Vagina (tissue), 2 donors: ENCODE measurements around the gene ASTN2. TPM values are rescaled to one million over a fixed set of nuclear protein-coding genes. Genes with fewer than 3 reads are reported as not detected.

Experiments
- DNase-seq, 2 donors: peaks; one replicate each; pipeline ENCODE4 v3.0.0-alpha.2; 2017; ENCODE audit errors: extremely low spot score in 2 of 2
- H3K27ac ChIP-seq: fragments of 200-600 bp; sonication (generic); one replicate; pipeline ENCODE4 v1.5.1; 2019
- H3K27me3 ChIP-seq: fragments of 200-600 bp; sonication (generic); one replicate; pipeline ENCODE4 v1.5.1; 2019
- H3K36me3 ChIP-seq, 2 donors: fragments of 200-600 bp; sonication (generic); one replicate each; pipeline ENCODE4 v1.5.1; 2017 to 2019
- H3K4me1 ChIP-seq: fragments of 200-600 bp; sonication (generic); one replicate; pipeline ENCODE4 v1.5.1; 2019
- H3K4me3 ChIP-seq, 2 donors: fragments of 200-600 bp; sonication (generic); 1 replicate in 1 of 2; 2 replicates in 1 of 2; pipeline ENCODE4 v1.5.1; 2016 to 2019
- H3K9me3 ChIP-seq: fragments of 200-600 bp; sonication (generic); one replicate; pipeline ENCODE4 v1.5.1; 2019
- POLR2A ChIP-seq, 2 donors: fragments of 450-650 bp; IDR thresholded peaks; one replicate each; pipeline ENCODE4 v1.6.1; 2017; ENCODE audit warnings: antibody characterized with exemption in 2 of 2, mild to moderate bottlenecking in 2 of 2, moderate library complexity in 2 of 2
- POLR2AphosphoS5 ChIP-seq, 2 donors: sonication (generic); formaldehyde crosslinking; IDR thresholded peaks; one replicate each; pipeline ENCODE4 v1.9.0; 2017; ENCODE audit warnings: antibody characterized with exemption in 2 of 2, mild to moderate bottlenecking in 2 of 2, low read depth in 1 of 2; ENCODE audit not compliant: insufficient read depth in 1 of 2
- intact Hi-C: fragments of 100-400 bp; cut with DNase I; formaldehyde crosslinking; loops from one replicate; pipeline ENCODE4 v1.15.1; 2023
- total RNA-seq: library from RNA; depleted of rRNA; stranded (reverse); fragments of >200 nt; gene quantifications from one replicate; pipeline ENCODE4 v1.2.3, GENCODE V29; 2016
- TF ChIP-seq, protein P1 (sequence below), 3 experiments: fragments of 450-650 bp in 2 of 3; fragments of 200-600 bp in 1 of 3; sonication (generic) in 1 of 3; IDR thresholded peaks; one replicate each; pipeline ENCODE4 v1.5.1; 2017 to 2019; ENCODE audit warnings: antibody characterized with exemption in 3 of 3, mild to moderate bottlenecking in 2 of 3, moderate library complexity in 2 of 3

ASTN2 gene
- total RNA-seq, 1 donor from 2014 or later: 4.4 TPM

DNA sequence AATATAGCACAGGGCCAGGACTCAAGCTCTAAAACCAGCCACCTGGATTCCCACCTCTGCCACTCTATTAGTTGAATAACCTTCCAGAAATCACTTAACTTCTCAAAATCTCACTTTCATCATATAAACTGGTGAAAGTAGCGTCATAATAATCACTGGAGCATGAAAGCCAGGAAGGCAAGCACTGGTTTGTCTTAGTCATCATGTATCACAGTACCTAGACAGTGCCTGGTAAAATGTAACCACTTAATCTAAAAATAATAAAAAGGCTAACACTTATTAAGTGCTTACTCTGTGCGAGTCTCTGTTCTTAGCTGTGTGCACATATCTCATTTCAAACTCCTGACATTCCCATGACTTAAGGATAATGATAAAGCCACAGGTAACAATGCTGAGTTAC lies 109.4 kb downstream of the ASTN2 start:
- TF ChIP-seq, protein P1, sequence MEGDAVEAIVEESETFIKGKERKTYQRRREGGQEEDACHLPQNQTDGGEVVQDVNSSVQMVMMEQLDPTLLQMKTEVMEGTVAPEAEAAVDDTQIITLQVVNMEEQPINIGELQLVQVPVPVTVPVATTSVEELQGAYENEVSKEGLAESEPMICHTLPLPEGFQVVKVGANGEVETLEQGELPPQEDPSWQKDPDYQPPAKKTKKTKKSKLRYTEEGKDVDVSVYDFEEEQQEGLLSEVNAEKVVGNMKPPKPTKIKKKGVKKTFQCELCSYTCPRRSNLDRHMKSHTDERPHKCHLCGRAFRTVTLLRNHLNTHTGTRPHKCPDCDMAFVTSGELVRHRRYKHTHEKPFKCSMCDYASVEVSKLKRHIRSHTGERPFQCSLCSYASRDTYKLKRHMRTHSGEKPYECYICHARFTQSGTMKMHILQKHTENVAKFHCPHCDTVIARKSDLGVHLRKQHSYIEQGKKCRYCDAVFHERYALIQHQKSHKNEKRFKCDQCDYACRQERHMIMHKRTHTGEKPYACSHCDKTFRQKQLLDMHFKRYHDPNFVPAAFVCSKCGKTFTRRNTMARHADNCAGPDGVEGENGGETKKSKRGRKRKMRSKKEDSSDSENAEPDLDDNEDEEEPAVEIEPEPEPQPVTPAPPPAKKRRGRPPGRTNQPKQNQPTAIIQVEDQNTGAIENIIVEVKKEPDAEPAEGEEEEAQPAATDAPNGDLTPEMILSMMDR (IDR thresholded peaks at IDR 0.05): no peak
- TF ChIP-seq POLR2A (IDR thresholded peaks at IDR 0.05) (no peak), POLR2AphosphoS5 (IDR thresholded peaks at IDR 0.05; ENCODE audit: insufficient read depth in 1 of 2, low read depth in 1 of 2) (no peak)
- intact Hi-C loops: no loop called here
- H3K4me1 ChIP-seq: no peaks in the 10 kb centered on the region
- no peak for DNase-seq
- H3K9me3 ChIP-seq: no peaks in the 10 kb centered on the region
- no peaks in the 10 kb centered on the region for H3K36me3 ChIP-seq
- H3K27ac ChIP-seq: no peak overlapping the region
- no peak overlapping the region for H3K4me3 ChIP-seq
- no peaks in the 10 kb centered on the region for H3K27me3 ChIP-seq

DNA sequence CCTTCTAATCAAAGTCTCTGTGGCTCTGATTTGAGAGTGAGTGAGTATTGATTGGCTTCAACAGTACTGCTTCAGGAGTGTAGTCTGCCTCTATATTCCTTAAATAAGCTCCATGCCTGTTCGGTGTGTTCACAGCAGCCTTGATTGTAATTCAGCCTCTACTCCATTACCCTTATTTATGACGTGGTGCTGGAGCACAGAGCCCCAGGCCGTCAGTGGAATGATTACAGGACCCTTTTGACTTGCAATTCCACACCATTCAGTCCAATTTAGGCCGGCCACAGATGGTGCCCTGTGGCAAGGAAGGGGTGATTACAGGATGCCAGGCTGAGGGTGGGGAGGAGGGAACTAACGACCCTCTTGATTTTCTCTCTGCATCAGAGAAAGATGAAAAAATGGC lies 110.3 kb downstream of the ASTN2 start:
- no peak overlapping the region for H3K27ac ChIP-seq
- no peaks in the 10 kb centered on the region for H3K9me3 ChIP-seq
- H3K27me3 ChIP-seq: no peaks in the 10 kb centered on the region
- no peak for TF ChIP-seq POLR2A (IDR thresholded peaks at IDR 0.05)
- intact Hi-C loops: no loop called here
- no peak overlapping the region for H3K4me3 ChIP-seq
- H3K4me1 ChIP-seq: no peaks in the 10 kb centered on the region
- DNase-seq: no peak
- no peaks in the 10 kb centered on the region for H3K36me3 ChIP-seq

DNA sequence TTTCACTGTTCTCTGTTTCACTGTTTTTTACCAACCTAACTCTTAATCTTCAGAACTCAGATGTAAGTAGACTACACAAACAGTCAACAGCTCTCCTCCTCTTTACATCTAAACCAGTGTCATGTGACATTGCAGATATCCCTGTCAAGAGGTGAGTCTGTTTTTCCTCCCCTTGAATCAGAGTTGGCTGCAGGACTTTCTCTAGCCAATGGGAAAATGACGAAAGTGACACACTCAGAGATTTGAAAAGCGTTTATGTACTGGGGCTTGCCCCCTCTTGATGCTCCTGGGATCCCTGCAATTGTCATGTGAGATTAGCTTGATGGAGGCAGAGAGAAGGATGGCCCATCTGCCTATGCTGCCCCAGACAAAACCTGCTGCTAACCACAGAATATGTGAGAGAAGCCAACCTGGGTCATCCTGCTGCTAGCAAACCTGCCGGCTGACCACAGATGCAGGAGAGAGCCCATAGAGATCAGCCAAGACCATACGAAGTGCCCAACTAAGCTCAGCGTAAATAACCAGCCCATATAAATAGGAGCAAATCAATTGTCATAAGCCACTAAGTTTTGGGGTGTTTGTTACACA lies 111.1 kb downstream of the ASTN2 start:
- H3K4me3 ChIP-seq: no peak overlapping the region
- no peak overlapping the region for H3K27ac ChIP-seq
- no peaks in the 10 kb centered on the region for H3K9me3 ChIP-seq
- TF ChIP-seq POLR2AphosphoS5 (IDR thresholded peaks at IDR 0.05; ENCODE audit: insufficient read depth in 1 of 2, low read depth in 1 of 2) (no peak), POLR2A (IDR thresholded peaks at IDR 0.05) (no peak)
- TF ChIP-seq, protein P1 (IDR thresholded peaks at IDR 0.05): no peak
- no peaks in the 10 kb centered on the region for H3K4me1 ChIP-seq
- intact Hi-C loops: no loop called here
- DNase-seq: no peak
- H3K27me3 ChIP-seq: no peaks in the 10 kb centered on the region
- no peaks in the 10 kb centered on the region for H3K36me3 ChIP-seq

DNA sequence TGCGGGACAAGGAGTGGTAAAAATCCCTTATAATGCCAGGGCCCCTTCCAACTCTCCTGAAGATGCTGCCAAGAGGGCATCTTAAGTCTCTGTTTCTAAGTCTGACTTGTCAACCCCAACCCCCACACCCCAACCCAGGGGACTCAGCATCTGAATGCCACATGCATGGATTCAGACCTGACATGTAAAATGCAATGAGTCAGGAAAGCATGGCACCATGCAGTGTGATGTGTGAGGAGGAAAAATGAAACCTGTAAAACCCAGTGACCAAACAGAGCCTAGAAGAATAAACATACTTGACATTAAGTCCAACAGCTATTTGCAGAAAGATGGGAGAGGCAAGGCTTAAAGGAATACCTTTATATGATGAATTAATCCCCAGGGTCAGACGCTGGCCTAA lies 112.4 kb downstream of the ASTN2 start:
- Histone ChIP-seq H3K4me3 (no peak overlapping the region), H3K36me3 (no peaks in the 10 kb centered on the region), H3K27ac (no peak overlapping the region), H3K9me3 (no peaks in the 10 kb centered on the region), H3K27me3 (no peaks in the 10 kb centered on the region), H3K4me1 (no peaks in the 10 kb centered on the region)
- TF ChIP-seq POLR2A (IDR thresholded peaks at IDR 0.05) (no peak), POLR2AphosphoS5 (IDR thresholded peaks at IDR 0.05; ENCODE audit: insufficient read depth in 1 of 2, low read depth in 1 of 2) (no peak)
- TF ChIP-seq, protein P1 (IDR thresholded peaks at IDR 0.05): no peak
- DNase-seq: no peak
- intact Hi-C loops: no loop called here

DNA sequence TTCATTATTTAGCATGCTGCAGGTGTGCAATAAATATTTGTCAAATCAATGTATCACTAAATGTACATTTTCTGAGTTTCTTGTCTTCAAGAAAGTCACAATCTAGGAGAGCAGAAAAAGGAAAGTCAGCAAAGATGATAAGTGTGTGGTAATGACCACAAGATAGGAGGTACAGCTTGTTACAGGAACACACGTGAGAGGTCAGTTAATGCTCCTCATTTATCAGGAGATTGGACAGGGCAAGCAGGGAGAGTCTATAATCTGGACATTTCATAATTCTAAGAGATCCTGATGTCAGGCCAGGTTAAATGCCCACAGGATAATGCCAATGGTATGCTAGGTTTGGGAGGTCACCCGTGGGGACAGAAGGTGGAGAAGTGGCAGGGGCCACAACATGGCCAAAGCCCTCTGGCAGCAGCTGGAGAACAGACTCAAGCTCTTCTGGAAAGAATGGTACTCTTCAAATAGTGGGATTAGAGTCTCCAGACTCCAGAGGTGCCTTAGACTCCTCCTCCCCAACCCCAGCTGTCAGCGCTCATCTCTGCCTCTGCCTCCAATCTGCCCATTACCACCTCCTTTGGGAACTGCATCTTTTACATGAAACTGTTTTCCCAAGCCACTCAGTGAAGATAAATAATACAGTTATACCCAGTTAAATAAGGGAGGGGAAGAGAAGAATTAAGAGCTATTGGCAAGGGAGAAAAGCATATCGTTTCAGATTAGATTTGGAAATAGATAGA lies 114.3 kb downstream of the ASTN2 start:
- Histone ChIP-seq H3K4me1 (no peaks in the 10 kb centered on the region), H3K36me3 (no peaks in the 10 kb centered on the region), H3K27ac (no peak overlapping the region), H3K4me3 (no peak overlapping the region), H3K9me3 (no peaks in the 10 kb centered on the region), H3K27me3 (no peaks in the 10 kb centered on the region)
- intact Hi-C loops: no loop called here
- TF ChIP-seq POLR2AphosphoS5 (IDR thresholded peaks at IDR 0.05; ENCODE audit: insufficient read depth in 1 of 2, low read depth in 1 of 2): no peak
- no peak for TF ChIP-seq POLR2A (IDR thresholded peaks at IDR 0.05)
- TF ChIP-seq, protein P1 (IDR thresholded peaks at IDR 0.05): no peak
- DNase-seq: no peak
